HepG2 (cell line): ENCODE measurements around the gene TBC1D22A. TPM values are rescaled to one million over a fixed set of nuclear protein-coding genes. Genes with fewer than 3 reads are reported as not detected.

Source experiments
- ATAC-seq: fragments of 200-7000 bp; cut with Tn5 transposase; 3 replicates; pipeline ENCODE4 v1.9.1; 2020; ENCODE audit warnings: mild to moderate bottlenecking, moderate library complexity
- BruUV-seq: library from RNA; stranded (reverse); fragments of 400-500 nt; replicated peaks from 2 replicates; lab custom pipeline; 2021; lab: Mats Ljungman, UMichigan
- CTCF ChIA-PET: fragments of 300-600 bp; formaldehyde crosslinking; extraction: SDS; loops from one replicate; lab custom pipeline; 2021; ENCODE audit warnings: low total read pairs, inconsistent platforms, low intra/inter-chr PET ratio; lab: Yijun Ruan, JAX
- POLR2A ChIA-PET: fragments of 350-600 bp; sonication (Branson Sonifier 250); formaldehyde crosslinking; loops from one replicate; lab custom pipeline; 2020; ENCODE audit warnings: antibody characterized with exemption, inconsistent platforms; lab: Yijun Ruan, JAX
- DNase-seq: peaks from one replicate; pipeline ENCODE4 v3.0.0-alpha.2; 2015; ENCODE audit warnings: low spot score
- FAIRE-seq: peaks from 3 replicates; lab custom pipeline; 2011; peaks lifted over from hg19 to GRCh38; lab: Jason Lieb, UNC
- H2AFZ ChIP-seq: one replicate; pipeline ENCODE4 v1.6.1; 2011; ENCODE audit warnings: low read length, inconsistent platforms
- H3K27ac ChIP-seq: fragments of 300-600 bp; 3 replicates; pipeline ENCODE4 v1.8.0; 2011; ENCODE audit warnings: mixed run types, mild to moderate bottlenecking, mixed read lengths, low read length, inconsistent platforms; ENCODE audit not compliant: insufficient read depth; ENCODE audit errors: extremely low read length
- H3K27me3 ChIP-seq, 2 experiments: fragments of 200-600 bp in 1 of 2; 2 replicates in 1 of 2; 3 replicates in 1 of 2; pipeline versions ENCODE4 v1.6.0 to v1.8.0; 2011; ENCODE audit warnings: low read length in 2 of 2, mild to moderate bottlenecking in 2 of 2, moderate library complexity in 2 of 2, inconsistent platforms in 1 of 2; ENCODE audit not compliant: insufficient read depth in 2 of 2, control insufficient read depth in 1 of 2
- H3K36me3 ChIP-seq, 2 experiments: fragments of 200-600 bp in 1 of 2; replicated peaks in 1 of 2; 2 replicates in 1 of 2; 3 replicates in 1 of 2; pipeline versions ENCODE4 v1.5.1 to v1.8.0; 2011; ENCODE audit warnings: low read length in 2 of 2, inconsistent platforms in 1 of 2; ENCODE audit not compliant: insufficient read depth in 2 of 2, control insufficient read depth in 1 of 2
- H3K4me1 ChIP-seq: 2 replicates; pipeline ENCODE4 v1.5.1; 2012; ENCODE audit warnings: low read length, inconsistent platforms; ENCODE audit not compliant: insufficient read depth
- H3K4me2 ChIP-seq: 2 replicates; pipeline ENCODE4 v1.6.0; 2011; ENCODE audit warnings: low read depth, low read length, inconsistent platforms
- H3K4me3 ChIP-seq, 3 experiments: fragments of 200-600 bp in 1 of 3; sonication (generic), shearing (Covaris generic) in 1 of 3; replicated peaks in 1 of 3; 2 replicates each; pipeline ENCODE4 v1.5.1; 2011 to 2016; ENCODE audit warnings: low read length in 3 of 3, inconsistent platforms in 2 of 3, low read depth in 2 of 3, mild to moderate bottlenecking in 2 of 3, control low read depth in 1 of 3, mixed read lengths in 1 of 3; ENCODE audit not compliant: insufficient read depth in 1 of 3
- H3K79me2 ChIP-seq: one replicate; pipeline ENCODE4 v1.6.1; 2011; ENCODE audit warnings: low read length, inconsistent platforms; ENCODE audit not compliant: insufficient read depth
- H3K9ac ChIP-seq: 2 replicates; pipeline ENCODE4 v1.6.0; 2011; ENCODE audit warnings: mild to moderate bottlenecking, low read depth, low read length, inconsistent platforms; ENCODE audit not compliant: insufficient read depth
- H3K9me3 ChIP-seq: 2 replicates; pipeline ENCODE4 v1.5.1; 2012; ENCODE audit warnings: mild to moderate bottlenecking, low read length
- H4K20me1 ChIP-seq: 2 replicates; pipeline ENCODE4 v1.6.0; 2011; ENCODE audit warnings: inconsistent platforms, mild to moderate bottlenecking, low read length, moderate library complexity; ENCODE audit not compliant: insufficient read depth
- FOXJ3 ChIP-seq: sonication (generic); formaldehyde crosslinking; IDR thresholded peaks from 2 replicates; pipeline ENCODE4 v1.4.0; 2020; ENCODE audit warnings: missing genetic modification reagents, mild to moderate bottlenecking, borderline replicate concordance
- HNRNPLL ChIP-seq: fragments of 200-400 bp; formaldehyde crosslinking; IDR thresholded peaks from 2 replicates; pipeline ENCODE4 v1.6.1; 2017; ENCODE audit warnings: mild to moderate bottlenecking, low read depth, low read length; ENCODE audit not compliant: poor library complexity, severe bottlenecking
- NR3C1 ChIP-seq: sonication (generic); formaldehyde crosslinking; IDR thresholded peaks from 2 replicates; pipeline ENCODE4 v1.4.0; 2020; ENCODE audit warnings: missing genetic modification reagents
- NRL ChIP-seq: sonication (generic); formaldehyde crosslinking; IDR thresholded peaks from 2 replicates; pipeline ENCODE4 v1.5.0; 2020; ENCODE audit warnings: missing genetic modification reagents, mild to moderate bottlenecking, moderate library complexity, borderline replicate concordance
- SRY ChIP-seq: sonication (generic); formaldehyde crosslinking; IDR thresholded peaks from 2 replicates; pipeline ENCODE4 v1.8.0; 2022; ENCODE audit warnings: mild to moderate bottlenecking, missing genetic modification reagents
- ZNF280D ChIP-seq: sonication (generic); formaldehyde crosslinking; IDR thresholded peaks from 2 replicates; pipeline ENCODE4 v1.5.1; 2020; ENCODE audit warnings: mild to moderate bottlenecking, missing genetic modification reagents
- ZNF563 ChIP-seq: sonication (generic); formaldehyde crosslinking; IDR thresholded peaks from 2 replicates; pipeline ENCODE4 v1.8.0; 2022; ENCODE audit warnings: mild to moderate bottlenecking, moderate library complexity, missing genetic modification reagents
- ZNF609 ChIP-seq: sonication (generic); formaldehyde crosslinking; IDR thresholded peaks from 2 replicates; pipeline ENCODE4 v1.4.0; 2020; ENCODE audit warnings: mild to moderate bottlenecking, missing genetic modification reagents, borderline replicate concordance
- WGBS: methylation state at CpG from one replicate; pipeline ENCODE4 v1.1.6; 2017; ENCODE audit warnings: low lambda C conversion rate; 5-methylcytosine and 5-hydroxymethylcytosine counted together
- in situ Hi-C: cut with HindIII; loops from 2 replicates; pipeline ENCODE4 v1.10.0; 2017; ENCODE audit warnings: low pct_unique_long_range_greater_than_20kb; ENCODE audit not compliant: extremely low pct_ligation_motif_present
- intact Hi-C: fragments of 100-400 bp; cut with micrococcal nuclease; formaldehyde crosslinking; loops from one replicate; pipeline ENCODE4 v1.10.0; 2022; ENCODE audit not compliant: unreplicated experiment
- polyA plus RNA-seq, 8 experiments: library from polyadenylated mRNA; depleted of rRNA in 3 of 8; stranded (reverse) in 7 of 8; unstranded in 1 of 8; fragments of >200 nt; fragmentation: Illumina TruSeq in 4 of 8; extraction: Trizol in 4 of 8; gene quantifications; 2 replicates each; pipeline versions ENCODE4 v1.2.1 to v1.2.3, GENCODE V29; 2011 to 2016; ENCODE audit warnings: low read depth in 4 of 8, missing spikeins in 1 of 8, mixed read lengths in 1 of 8; ENCODE audit not compliant: insufficient read depth in 1 of 8
- total RNA-seq, 5 experiments: library from RNA; depleted of rRNA; stranded (reverse); fragments of >200 nt; fragmentation: Illumina TruSeq; extraction: Trizol; gene quantifications; 2 replicates each; pipeline ENCODE4 v1.2.3, GENCODE V29; 2016; ENCODE audit warnings: low read depth in 1 of 5
- TF ChIP-seq, protein P1 (sequence below): sonication (generic); formaldehyde crosslinking; IDR thresholded peaks from 2 replicates; pipeline ENCODE4 v1.9.0; 2021; ENCODE audit warnings: missing genetic modification reagents, mild to moderate bottlenecking, borderline replicate concordance

The TBC1D22A gene
- total and polyA plus RNA-seq, 2 of the 13 experiments (the other 11 are each of a cell fraction or from before 2014, with no cell fraction given): 17.3 to 18.0 TPM

GRCh38 chr22:47060718-47061117 is 298.3 kb downstream of the TBC1D22A start:
- Histone ChIP-seq H4K20me1 (no peaks in the 10 kb centered on the region), H3K9ac (no peak overlapping the region), H2AFZ (no peak overlapping the region), H3K27me3 (no peaks in the 10 kb centered on the region), H3K36me3 (peaks cover 1 to 15% of the 10 kb centered on the region in 2 experiments; a peak in 2 of 5 replicates), H3K27ac (no peak overlapping the region), H3K9me3 (no peaks in the 10 kb centered on the region), H3K4me3 (no peak overlapping the region), H3K4me1 (no peaks in the 10 kb centered on the region), H3K79me2 (no peaks in the 10 kb centered on the region), H3K4me2 (no peak overlapping the region)
- DNase-seq: no peak
- in situ Hi-C loops: no loop called here
- CTCF ChIA-PET: no interaction called here
- no TSS peak for BruUV-seq
- TF ChIP-seq, protein P1, sequence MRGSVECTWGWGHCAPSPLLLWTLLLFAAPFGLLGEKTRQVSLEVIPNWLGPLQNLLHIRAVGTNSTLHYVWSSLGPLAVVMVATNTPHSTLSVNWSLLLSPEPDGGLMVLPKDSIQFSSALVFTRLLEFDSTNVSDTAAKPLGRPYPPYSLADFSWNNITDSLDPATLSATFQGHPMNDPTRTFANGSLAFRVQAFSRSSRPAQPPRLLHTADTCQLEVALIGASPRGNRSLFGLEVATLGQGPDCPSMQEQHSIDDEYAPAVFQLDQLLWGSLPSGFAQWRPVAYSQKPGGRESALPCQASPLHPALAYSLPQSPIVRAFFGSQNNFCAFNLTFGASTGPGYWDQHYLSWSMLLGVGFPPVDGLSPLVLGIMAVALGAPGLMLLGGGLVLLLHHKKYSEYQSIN: no peak
- over 99% methylated on average over 15 of the region's 15 CpGs for WGBS
- no peak for ATAC-seq
- intact Hi-C loops: no loop called here
- POLR2A ChIA-PET: no interaction called here
- FAIRE-seq: no peak

- Histone ChIP-seq H3K79me2 (no peaks in the 10 kb centered on the region), H3K4me1 (no peaks in the 10 kb centered on the region), H3K4me3 (no peak overlapping the region), H4K20me1 (no peaks in the 10 kb centered on the region), H3K27me3 (no peaks in the 10 kb centered on the region), H3K9ac (no peak overlapping the region), H2AFZ (no peak overlapping the region), H3K4me2 (no peak overlapping the region), H3K36me3 (peaks cover 1 to 15% of the 10 kb centered on the region in 2 experiments; a peak in 2 of 5 replicates), H3K9me3 (no peaks in the 10 kb centered on the region), H3K27ac (no peak overlapping the region)
- in situ Hi-C loops: no loop called here
- ATAC-seq: no peak
- BruUV-seq: no TSS peak
- CTCF ChIA-PET: no interaction called here
- POLR2A ChIA-PET: no interaction called here
- FAIRE-seq: no peak
- DNase-seq: no peak
- intact Hi-C loops: no loop called here
- WGBS: 93% methylated on average over 12 of the region's 14 CpGs
- TF ChIP-seq FOXJ3 (no peak), NRL (CRISPR knock-in tag) (no peak), HNRNPLL (no peak), ZNF563 (CRISPR knock-in tag) (no peak), SRY (CRISPR knock-in tag) (no peak), ZNF609 (no peak), ZNF280D (CRISPR knock-in tag) (no peak), NR3C1 (CRISPR knock-in tag) (no peak)
Observed at GRCh38 chr22:47061226-47061625, 298.8 kb downstream of the TBC1D22A start.
